ENCODE data around the gene C20orf96. TPM values are rescaled to one million over a fixed set of nuclear protein-coding genes. Genes with fewer than 3 reads are reported as not detected.
A peak's percentile ranks its signal among the peaks of the same experiment; 100 is the strongest.
"Not testable (repeated sequence)": the region's sequence is repeated elsewhere in the genome, so short reads cannot be mapped to it uniquely, and the experiment has no call there.

Gene C20orf96, protein sequence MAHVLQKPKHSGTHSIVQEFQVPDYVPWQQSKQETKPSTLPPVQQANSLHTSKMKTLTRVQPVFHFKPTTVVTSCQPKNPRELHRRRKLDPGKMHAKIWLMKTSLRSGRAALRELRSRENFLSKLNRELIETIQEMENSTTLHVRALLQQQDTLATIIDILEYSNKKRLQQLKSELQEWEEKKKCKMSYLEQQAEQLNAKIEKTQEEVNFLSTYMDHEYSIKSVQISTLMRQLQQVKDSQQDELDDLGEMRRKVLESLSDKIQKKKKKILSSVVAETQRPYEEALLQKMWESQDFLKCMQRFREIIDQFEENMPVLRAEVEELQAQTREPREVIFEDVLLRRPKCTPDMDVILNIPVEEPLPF
- polyA plus RNA-seq (2013) = 13.1 TPM

DNA sequence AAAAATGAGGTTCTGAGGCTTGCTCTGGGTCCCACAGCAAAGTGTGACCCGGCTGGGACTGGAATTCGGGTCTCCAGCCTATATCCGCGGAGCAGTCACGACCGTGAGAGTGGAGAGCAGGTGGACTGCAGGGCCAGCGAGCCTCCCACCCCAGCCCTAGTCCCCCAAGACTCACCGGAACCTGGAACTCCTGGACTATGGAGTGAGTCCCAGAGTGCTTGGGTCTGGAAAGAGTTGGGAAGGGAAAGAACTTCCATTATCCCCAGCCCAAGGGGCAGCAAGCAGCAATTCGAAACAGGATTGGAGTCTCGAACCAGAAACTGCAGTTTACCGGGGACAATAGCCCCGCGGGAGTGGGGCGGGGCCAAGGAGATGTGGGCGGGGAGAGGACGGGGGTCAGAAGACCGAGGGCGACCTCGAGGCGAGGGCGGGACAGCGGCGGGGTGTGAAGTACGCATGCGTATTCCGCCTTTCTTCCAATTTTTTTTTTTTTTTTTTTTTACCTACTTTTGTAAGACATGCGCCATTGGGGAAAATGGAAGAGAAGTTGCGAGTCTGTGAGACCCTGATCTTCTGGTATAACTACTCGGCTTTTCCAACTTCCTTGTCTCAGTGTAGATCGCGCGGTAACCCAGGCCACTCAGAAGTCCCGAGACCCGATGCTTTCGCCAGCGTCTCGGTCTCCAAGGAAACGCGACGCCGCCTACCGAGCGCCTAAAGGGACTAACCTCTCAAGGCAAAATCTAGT lies at the start of gene C20orf96:
Gene C20orf96, minus strand, starts transcription at position 667 of the 748 bp plus-strand sequence. Its CDS starts 140 bp downstream, at position 527.
- POLR2A ChIA-PET = no interaction called here
- Histone ChIP-seq H3K9me3 (ENCODE audit: control extremely low read depth in 1 of 5, control insufficient read depth in 4 of 5, insufficient read depth in 2 of 5, low read depth in 1 of 5, low read length in 4 of 5) (no peaks in the 10 kb centered on the region), H3K4me1 (ENCODE audit: control extremely low read depth in 1 of 4, control insufficient read depth in 4 of 4, insufficient read depth in 4 of 4, low read length in 3 of 4) (peaks cover 14 to 27% (median 21%) of the 10 kb centered on the region in 4 experiments), H3K27ac (ENCODE audit: insufficient read depth in 1 of 2, low read depth in 1 of 2, low read length in 2 of 2, poor library complexity in 1 of 2, severe bottlenecking in 2 of 2) (peak within 1 kb of the TSS; percentile 52 to 83), H3K36me3 (ENCODE audit: control insufficient read depth in 4 of 4, insufficient read depth in 4 of 4, low read length in 3 of 4) (peaks cover 0 to 6% (median 3%) of the 10 kb centered on the region in 4 experiments), H3K4me3 (ENCODE audit: control insufficient read depth in 1 of 7, extremely low read depth in 1 of 7, insufficient read depth in 4 of 7, low read depth in 2 of 7, low read length in 6 of 7) (peak within 1 kb of the TSS; percentile 75 to 93 (median 88)), H3K27me3 (replicated peaks in 2 of 5; ENCODE audit: control insufficient read depth in 4 of 5, insufficient read depth in 5 of 5, low read length in 4 of 5) (no peaks in the 10 kb centered on the region)
- 0% methylated on average over 31 of the region's 43 CpGs for WGBS (ENCODE audit: insufficient coverage)
- peak; percentile 95 to 96 (median 96) for DNase-seq
- CTCF ChIA-PET = interaction anchor here (1.0 to 1.7 kb wide), 2 partner anchors 12 to 40 kb away, joined by 5 read pairs; no protein-coding TSS in a partner anchor

DNA sequence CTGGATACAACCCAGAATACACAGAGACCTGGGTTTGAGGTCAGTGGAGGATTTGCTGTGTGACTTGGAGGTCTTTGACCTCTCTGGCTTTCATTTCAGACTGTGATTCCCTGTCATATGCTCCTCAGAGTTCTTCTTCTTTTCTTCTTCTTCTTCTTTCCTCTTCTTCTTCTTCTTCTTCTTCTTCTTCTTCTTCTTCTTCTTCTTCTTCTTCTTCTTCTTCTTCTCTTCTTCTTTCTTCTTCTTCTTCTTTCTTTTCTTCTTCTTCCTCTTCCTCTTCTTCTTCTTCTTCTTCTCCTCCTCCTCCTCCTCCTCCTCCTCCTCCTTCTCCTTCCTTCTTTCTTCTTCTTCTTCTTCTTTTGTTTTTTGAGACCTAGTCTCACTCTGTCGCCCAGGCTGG lies 45.5 kb upstream of the C20orf96 start:
- H3K4me1 ChIP-seq (ENCODE audit: control extremely low read depth in 1 of 4, control insufficient read depth in 4 of 4, insufficient read depth in 4 of 4, low read length in 3 of 4); POLR2A ChIA-PET; CTCF ChIA-PET; H3K4me3 ChIP-seq (ENCODE audit: control insufficient read depth in 1 of 7, extremely low read depth in 1 of 7, insufficient read depth in 4 of 7, low read depth in 2 of 7, low read length in 6 of 7); H3K27me3 ChIP-seq (replicated peaks in 2 of 5; ENCODE audit: control insufficient read depth in 4 of 5, insufficient read depth in 5 of 5, low read length in 4 of 5); H3K36me3 ChIP-seq (ENCODE audit: control insufficient read depth in 4 of 4, insufficient read depth in 4 of 4, low read length in 3 of 4); H3K27ac ChIP-seq (ENCODE audit: insufficient read depth in 1 of 2, low read depth in 1 of 2, low read length in 2 of 2, poor library complexity in 1 of 2, severe bottlenecking in 2 of 2); DNase-seq; H3K9me3 ChIP-seq (ENCODE audit: control extremely low read depth in 1 of 5, control insufficient read depth in 4 of 5, insufficient read depth in 2 of 5, low read depth in 1 of 5, low read length in 4 of 5): not testable (repeated sequence)
- WGBS (ENCODE audit: insufficient coverage) = 100% methylated on average over 1 of the region's 1 CpG

DNA sequence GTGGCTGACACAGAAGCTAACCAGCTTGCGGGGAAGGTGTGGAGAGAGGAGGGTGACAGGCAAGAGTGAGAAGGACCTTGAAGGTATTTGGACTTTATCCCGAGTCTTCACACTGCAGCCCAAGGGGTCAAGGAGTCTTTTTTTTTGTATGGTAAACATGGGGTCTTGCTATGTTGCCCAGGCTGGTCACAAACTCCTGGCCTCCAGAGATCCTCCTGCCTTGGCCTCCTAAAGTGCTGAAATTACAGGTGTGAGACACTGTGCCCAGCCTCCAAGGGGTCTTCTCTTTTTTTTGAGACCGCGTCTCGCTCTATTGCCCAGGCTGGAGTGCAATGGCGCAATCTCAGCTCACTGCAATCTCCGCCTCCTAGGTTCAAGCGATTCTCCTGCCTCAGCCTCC lies 44.0 kb upstream of the C20orf96 start:
- POLR2A ChIA-PET = no interaction called here
- no peak overlapping the region for H3K27ac ChIP-seq (ENCODE audit: insufficient read depth in 1 of 2, low read depth in 1 of 2, low read length in 2 of 2, poor library complexity in 1 of 2, severe bottlenecking in 2 of 2)
- H3K4me3 ChIP-seq (ENCODE audit: control insufficient read depth in 1 of 7, extremely low read depth in 1 of 7, insufficient read depth in 4 of 7, low read depth in 2 of 7, low read length in 6 of 7) = no peak overlapping the region
- H3K9me3 ChIP-seq (ENCODE audit: control extremely low read depth in 1 of 5, control insufficient read depth in 4 of 5, insufficient read depth in 2 of 5, low read depth in 1 of 5, low read length in 4 of 5) = no peaks in the 10 kb centered on the region
- no peaks in the 10 kb centered on the region for H3K27me3 ChIP-seq (replicated peaks in 2 of 5; ENCODE audit: control insufficient read depth in 4 of 5, insufficient read depth in 5 of 5, low read length in 4 of 5)
- DNase-seq = no peak
- H3K4me1 ChIP-seq (ENCODE audit: control extremely low read depth in 1 of 4, control insufficient read depth in 4 of 4, insufficient read depth in 4 of 4, low read length in 3 of 4) = peaks cover 8 to 14% (median 9%) of the 10 kb centered on the region in 4 experiments
- 95% methylated on average over 4 of the region's 8 CpGs for WGBS (ENCODE audit: insufficient coverage)
- peaks cover 0 to 13% (median 5%) of the 10 kb centered on the region in 4 experiments for H3K36me3 ChIP-seq (ENCODE audit: control insufficient read depth in 4 of 4, insufficient read depth in 4 of 4, low read length in 3 of 4)
- CTCF ChIA-PET = no interaction called here

DNA sequence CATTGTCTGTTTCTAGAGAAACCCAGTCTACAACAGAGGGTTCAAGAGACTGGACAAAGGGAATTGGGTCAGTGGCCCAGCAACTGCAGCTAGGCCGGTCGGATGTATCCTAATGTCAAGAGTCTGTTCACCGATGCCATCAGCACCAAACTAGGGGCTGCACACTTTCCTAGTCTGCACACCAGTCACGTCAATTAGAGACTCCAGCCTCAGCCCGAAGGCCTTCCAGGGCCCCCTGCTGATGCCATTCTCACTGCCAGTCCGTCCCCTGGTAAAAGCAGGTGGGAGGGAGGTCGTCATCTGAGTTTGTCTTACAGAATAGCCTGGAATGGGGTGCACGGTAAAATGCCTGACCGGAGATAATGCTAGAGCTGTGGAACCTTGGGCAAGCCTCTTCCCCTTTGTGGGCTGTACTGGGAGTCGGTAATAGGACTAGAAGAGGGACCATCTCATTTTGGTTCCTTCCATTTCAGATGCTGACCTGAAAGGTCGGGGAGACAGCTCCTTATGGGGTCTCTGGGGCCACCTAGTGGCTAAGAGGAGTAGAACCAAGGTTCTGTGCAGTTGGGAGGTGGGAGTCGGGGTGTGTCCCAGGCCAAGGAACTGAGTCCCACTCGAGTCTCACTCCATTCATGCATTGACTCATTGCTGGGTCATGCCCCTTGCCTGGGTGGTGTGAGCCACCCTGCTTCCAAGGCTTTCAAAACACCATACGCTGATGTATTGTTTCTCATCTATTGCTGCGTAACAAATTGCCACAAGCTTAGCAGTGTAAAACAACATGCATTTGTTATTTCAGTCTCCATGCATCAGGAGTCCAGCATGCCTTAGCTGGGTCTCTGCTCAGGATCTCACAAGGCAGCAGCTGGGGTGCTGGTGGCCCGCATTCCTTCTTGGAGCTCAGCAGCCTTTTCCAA lies 39.9 kb upstream of the C20orf96 start:
- H3K27ac ChIP-seq (ENCODE audit: insufficient read depth in 1 of 2, low read depth in 1 of 2, low read length in 2 of 2, poor library complexity in 1 of 2, severe bottlenecking in 2 of 2) = no peak overlapping the region
- peak; percentile 82 to 90 (median 88) for DNase-seq
- no peaks in the 10 kb centered on the region for H3K27me3 ChIP-seq (replicated peaks in 2 of 5; ENCODE audit: control insufficient read depth in 4 of 5, insufficient read depth in 5 of 5, low read length in 4 of 5)
- H3K9me3 ChIP-seq (ENCODE audit: control extremely low read depth in 1 of 5, control insufficient read depth in 4 of 5, insufficient read depth in 2 of 5, low read depth in 1 of 5, low read length in 4 of 5) = no peaks in the 10 kb centered on the region
- CTCF ChIA-PET = interaction anchor here (0.7 to 5.3 kb wide), 31 partner anchors 10 to 130 kb away, joined by 3 to 54 read pairs (median 5); partner anchors contain the start of genes DEFB132 and ZCCHC3
- peak overlapping the region in 1 of 7 experiments; percentile 37 for H3K4me3 ChIP-seq (ENCODE audit: control insufficient read depth in 1 of 7, extremely low read depth in 1 of 7, insufficient read depth in 4 of 7, low read depth in 2 of 7, low read length in 6 of 7)
- H3K4me1 ChIP-seq (ENCODE audit: control extremely low read depth in 1 of 4, control insufficient read depth in 4 of 4, insufficient read depth in 4 of 4, low read length in 3 of 4) = peaks cover 10 to 38% (median 33%) of the 10 kb centered on the region in 4 experiments
- POLR2A ChIA-PET = interaction anchor here (0.8 kb wide), 1 partner anchor 33 kb away, joined by 3 read pairs; the partner anchor contains the start of gene ZCCHC3
- 56% methylated on average over 14 of the region's 16 CpGs for WGBS (ENCODE audit: insufficient coverage)
- peaks cover 0 to 21% (median 14%) of the 10 kb centered on the region in 4 experiments for H3K36me3 ChIP-seq (ENCODE audit: control insufficient read depth in 4 of 4, insufficient read depth in 4 of 4, low read length in 3 of 4)

DNA sequence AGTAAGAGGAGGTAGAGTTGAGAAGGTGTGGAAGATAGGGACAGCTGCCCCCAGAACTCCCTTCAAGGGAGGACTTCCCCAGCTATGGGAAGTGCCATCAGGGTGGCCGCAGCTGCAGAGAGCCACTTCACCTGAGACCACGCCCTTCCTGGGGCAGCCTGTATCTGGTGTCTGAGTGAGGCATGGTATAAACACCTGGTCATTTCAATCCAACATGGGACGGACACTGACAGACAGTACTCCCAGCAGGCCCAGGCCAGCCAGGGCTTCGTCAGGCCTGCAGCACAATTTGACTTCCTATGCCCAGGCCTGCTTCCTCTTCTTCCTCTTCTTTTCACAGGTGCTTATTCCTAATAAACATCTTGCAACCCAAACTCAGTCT lies 39.3 kb upstream of the C20orf96 start:
- H3K27ac ChIP-seq (ENCODE audit: insufficient read depth in 1 of 2, low read depth in 1 of 2, low read length in 2 of 2, poor library complexity in 1 of 2, severe bottlenecking in 2 of 2) = peak overlapping the region in 1 of 2 experiments; percentile 28
- H3K36me3 ChIP-seq (ENCODE audit: control insufficient read depth in 4 of 4, insufficient read depth in 4 of 4, low read length in 3 of 4) = peaks cover 0 to 21% (median 14%) of the 10 kb centered on the region in 4 experiments
- H3K4me1 ChIP-seq (ENCODE audit: control extremely low read depth in 1 of 4, control insufficient read depth in 4 of 4, insufficient read depth in 4 of 4, low read length in 3 of 4) = peaks cover 11 to 40% (median 35%) of the 10 kb centered on the region in 4 experiments
- 72% methylated on average over 4 of the region's 4 CpGs for WGBS (ENCODE audit: insufficient coverage)
- no peaks in the 10 kb centered on the region for H3K27me3 ChIP-seq (replicated peaks in 2 of 5; ENCODE audit: control insufficient read depth in 4 of 5, insufficient read depth in 5 of 5, low read length in 4 of 5)
- POLR2A ChIA-PET = no interaction called here
- DNase-seq = no peak
- CTCF ChIA-PET = interaction anchor here (0.7 to 5.3 kb wide), 21 partner anchors 12 to 122 kb away, joined by 3 to 54 read pairs (median 6); partner anchors contain the start of genes DEFB132 and ZCCHC3
- H3K4me3 ChIP-seq (ENCODE audit: control insufficient read depth in 1 of 7, extremely low read depth in 1 of 7, insufficient read depth in 4 of 7, low read depth in 2 of 7, low read length in 6 of 7) = peak overlapping the region in 1 of 7 experiments; percentile 37
- H3K9me3 ChIP-seq (ENCODE audit: control extremely low read depth in 1 of 5, control insufficient read depth in 4 of 5, insufficient read depth in 2 of 5, low read depth in 1 of 5, low read length in 4 of 5) = no peaks in the 10 kb centered on the region

DNA sequence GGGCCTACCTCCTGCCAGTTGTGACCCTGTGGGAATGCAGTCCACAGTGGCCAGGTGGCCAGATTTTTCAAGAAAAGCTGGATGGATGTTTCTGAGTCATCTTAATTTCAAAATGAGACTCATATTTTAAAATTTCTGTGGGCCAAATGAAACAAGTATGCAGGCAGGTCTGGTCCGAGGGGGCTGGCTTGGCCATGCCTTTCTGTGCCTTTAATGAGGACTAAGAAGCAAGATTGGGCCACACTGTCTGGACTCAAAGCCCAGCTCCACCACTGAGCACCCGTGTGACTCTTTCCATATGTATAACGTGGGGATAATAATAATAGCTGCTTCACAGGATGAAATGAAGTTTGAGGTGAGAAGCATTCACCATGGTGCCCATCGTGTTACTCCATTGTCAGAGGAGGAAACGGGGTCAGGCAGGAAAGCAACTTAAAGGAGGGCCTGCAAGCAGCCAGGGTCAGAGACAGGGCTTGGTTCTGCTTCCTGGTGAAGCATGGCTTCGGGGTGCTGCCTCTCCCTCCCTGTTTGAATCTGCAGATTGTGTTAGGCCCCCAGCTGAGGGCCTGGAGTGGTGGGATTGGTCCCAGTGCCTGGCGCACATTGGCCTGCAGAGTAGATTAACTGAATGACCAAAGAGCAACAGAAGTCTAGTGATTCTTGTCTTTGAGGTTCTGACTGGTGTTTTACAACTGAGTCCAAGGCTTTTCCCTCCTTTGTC lies 38.6 kb upstream of the C20orf96 start:
- H3K4me3 ChIP-seq (ENCODE audit: control insufficient read depth in 1 of 7, extremely low read depth in 1 of 7, insufficient read depth in 4 of 7, low read depth in 2 of 7, low read length in 6 of 7) = peak overlapping the region in 2 of 7 experiments; percentile 5 to 16
- ChIA-PET POLR2A (no interaction called here), CTCF (interaction anchor here (1.1 to 5.3 kb wide), 11 partner anchors 12 to 121 kb away, joined by 4 to 54 read pairs (median 6); partner anchors contain the start of gene DEFB132)
- DNase-seq = no peak
- peaks cover 14 to 45% (median 41%) of the 10 kb centered on the region in 4 experiments for H3K4me1 ChIP-seq (ENCODE audit: control extremely low read depth in 1 of 4, control insufficient read depth in 4 of 4, insufficient read depth in 4 of 4, low read length in 3 of 4)
- H3K27me3 ChIP-seq (replicated peaks in 2 of 5; ENCODE audit: control insufficient read depth in 4 of 5, insufficient read depth in 5 of 5, low read length in 4 of 5) = no peaks in the 10 kb centered on the region
- H3K36me3 ChIP-seq (ENCODE audit: control insufficient read depth in 4 of 4, insufficient read depth in 4 of 4, low read length in 3 of 4) = peaks cover 0 to 21% (median 11%) of the 10 kb centered on the region in 4 experiments
- 52% methylated on average over 5 of the region's 7 CpGs for WGBS (ENCODE audit: insufficient coverage)
- no peaks in the 10 kb centered on the region for H3K9me3 ChIP-seq (ENCODE audit: control extremely low read depth in 1 of 5, control insufficient read depth in 4 of 5, insufficient read depth in 2 of 5, low read depth in 1 of 5, low read length in 4 of 5)
- peak overlapping the region in 1 of 2 experiments; percentile 28 for H3K27ac ChIP-seq (ENCODE audit: insufficient read depth in 1 of 2, low read depth in 1 of 2, low read length in 2 of 2, poor library complexity in 1 of 2, severe bottlenecking in 2 of 2)

Data from common myeloid progenitor, CD34-positive (primary cell).